OCI-LY7 (cell line): ENCODE data around the gene SOX13. TPM values are rescaled to one million over a fixed set of nuclear protein-coding genes. Genes with fewer than 3 reads are reported as not detected.

Source experiments
- BruUV-seq: library from RNA; stranded (reverse); fragments of 400-500 nt; replicated peaks from 2 replicates; lab custom pipeline; 2021; lab: Mats Ljungman, UMichigan
- CTCF ChIA-PET: fragments of 300-600 bp; sonication (Branson Sonifier 250); formaldehyde crosslinking; loops from one replicate; lab custom pipeline; 2022; ENCODE audit warnings: antibody characterized with exemption; ENCODE audit not compliant: unreplicated experiment; lab: Charles Lee
- POLR2A ChIA-PET: fragments of 300-600 bp; sonication (Branson Sonifier 250); formaldehyde crosslinking; loops from one replicate; lab custom pipeline; 2022; ENCODE audit warnings: antibody characterized with exemption; lab: Charles Lee
- DNase-seq: peaks from one replicate; pipeline ENCODE4 v3.0.0-alpha.2; 2015; ENCODE audit warnings: low spot score
- H2AFZ ChIP-seq: fragments of 200-600 bp; sonication (generic), shearing (Covaris generic); 2 replicates; pipeline ENCODE4 v1.6.1; 2014; ENCODE audit warnings: mild to moderate bottlenecking, antibody characterized with exemption, low read length, moderate library complexity
- H3K27ac ChIP-seq: fragments of 200-600 bp; sonication (generic); 2 replicates; pipeline ENCODE4 v1.5.1; 2014; ENCODE audit warnings: mixed run types, low read depth, mild to moderate bottlenecking, moderate library complexity, low read length, inconsistent platforms; ENCODE audit not compliant: poor library complexity, severe bottlenecking
- H3K36me3 ChIP-seq: fragments of 200-600 bp; sonication (generic); 2 replicates; pipeline ENCODE4 v1.6.1; 2014; ENCODE audit warnings: mild to moderate bottlenecking, antibody characterized with exemption, low read length, moderate library complexity, mixed read lengths; ENCODE audit not compliant: insufficient read depth
- H3K4me1 ChIP-seq: fragments of 200-600 bp; sonication (generic); 2 replicates; pipeline ENCODE4 v1.5.1; 2014; ENCODE audit warnings: mild to moderate bottlenecking, low read length; ENCODE audit not compliant: insufficient read depth, poor library complexity, severe bottlenecking
- H3K4me2 ChIP-seq: fragments of 200-600 bp; sonication (generic); 2 replicates; pipeline ENCODE4 v1.6.1; 2014; ENCODE audit warnings: mild to moderate bottlenecking, low read length
- H3K4me3 ChIP-seq: fragments of 200-600 bp; sonication (generic); 2 replicates; pipeline ENCODE4 v1.5.1; 2014; ENCODE audit warnings: mild to moderate bottlenecking, low read depth, low read length; ENCODE audit not compliant: poor library complexity, severe bottlenecking
- H3K79me2 ChIP-seq: fragments of 200-600 bp; sonication (generic); 2 replicates; pipeline ENCODE4 v1.6.1; 2016; ENCODE audit warnings: low read depth, mild to moderate bottlenecking, low read length, moderate library complexity, mixed read lengths; ENCODE audit not compliant: insufficient read depth
- H3K9me2 ChIP-seq: fragments of 200-600 bp; sonication (generic); 2 replicates; pipeline ENCODE4 v1.6.1; 2016; ENCODE audit warnings: mild to moderate bottlenecking, low read length, mixed read lengths; ENCODE audit not compliant: insufficient read depth
- H3K9me3 ChIP-seq: fragments of 200-600 bp; sonication (generic); 2 replicates; pipeline ENCODE4 v1.6.1; 2014; ENCODE audit warnings: mild to moderate bottlenecking, mixed run types, low read length, mixed read lengths
- H4K20me1 ChIP-seq: fragments of 200-600 bp; sonication (generic); 2 replicates; pipeline ENCODE4 v1.6.1; 2014; ENCODE audit warnings: mild to moderate bottlenecking, antibody characterized with exemption, low read length, moderate library complexity, mixed read lengths; ENCODE audit not compliant: insufficient read depth
- EZH2phosphoT487 ChIP-seq: fragments of 200-600 bp; sonication (generic); IDR thresholded peaks from 2 replicates; pipeline ENCODE4 v1.6.1; 2018; ENCODE audit warnings: low read depth, borderline replicate concordance, mild to moderate bottlenecking, mixed run types, antibody characterized with exemption, low read length, moderate library complexity, mixed read lengths
- intact Hi-C: fragments of 100-400 bp; cut with micrococcal nuclease; formaldehyde crosslinking; loops from one replicate; pipeline ENCODE4 v1.10.0; 2022; ENCODE audit not compliant: unreplicated experiment
- total RNA-seq, 2 experiments: library from RNA; depleted of rRNA in 1 of 2; stranded (reverse); fragments of >200 nt in 1 of 2; shearing (Covaris generic) in 1 of 2; gene quantifications; 2 replicates each; pipeline ENCODE4 v1.2.3, GENCODE V29; 2014 to 2022
- TF ChIP-seq, protein P1 (sequence below): fragments of 200-600 bp; sonication (generic); conservative IDR thresholded peaks from 2 replicates; pipeline ENCODE4 v1.5.1; 2014; ENCODE audit warnings: mild to moderate bottlenecking, antibody characterized with exemption, low read length, moderate library complexity, mixed read lengths

SOX13 gene
- total RNA-seq, 2 experiments from 2014 or later = 0.27 TPM; not detected in 1

DNA sequence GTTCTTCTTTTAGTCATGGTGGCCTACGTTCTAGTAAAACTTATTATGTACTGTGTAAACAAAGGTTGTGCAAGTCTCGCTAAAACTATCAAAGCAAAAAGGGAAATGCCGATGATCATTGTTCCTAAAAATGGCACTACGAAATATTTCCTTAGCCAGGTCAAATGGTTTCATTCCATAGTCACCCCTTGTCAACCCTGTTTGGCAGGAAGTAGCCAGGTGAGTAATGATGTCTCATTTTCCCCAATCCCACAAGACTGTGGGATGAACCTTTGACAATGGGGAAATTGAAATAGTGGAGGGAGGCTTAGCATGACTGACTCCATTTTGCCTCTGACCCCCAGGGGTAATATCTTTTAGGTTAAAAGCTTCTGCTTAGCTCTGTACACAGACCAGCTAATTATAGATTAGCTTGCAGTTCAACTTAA, 98.8 kb downstream of the SOX13 start:
- Histone ChIP-seq H2AFZ (no peak overlapping the region), H3K9me3 (peaks cover 16% of the 10 kb centered on the region; the same call in 1 of the 2 replicates), H3K36me3 (no peaks in the 10 kb centered on the region), H3K9me2 (no peaks in the 10 kb centered on the region), H3K27ac (no peak overlapping the region), H4K20me1 (no peaks in the 10 kb centered on the region), H3K4me1 (no peaks in the 10 kb centered on the region), H3K4me3 (no peak overlapping the region), H3K4me2 (no peak overlapping the region), H3K79me2 (no peaks in the 10 kb centered on the region)
- intact Hi-C loops = no loop called here
- no peak for TF ChIP-seq EZH2phosphoT487
- TF ChIP-seq, protein P1, sequence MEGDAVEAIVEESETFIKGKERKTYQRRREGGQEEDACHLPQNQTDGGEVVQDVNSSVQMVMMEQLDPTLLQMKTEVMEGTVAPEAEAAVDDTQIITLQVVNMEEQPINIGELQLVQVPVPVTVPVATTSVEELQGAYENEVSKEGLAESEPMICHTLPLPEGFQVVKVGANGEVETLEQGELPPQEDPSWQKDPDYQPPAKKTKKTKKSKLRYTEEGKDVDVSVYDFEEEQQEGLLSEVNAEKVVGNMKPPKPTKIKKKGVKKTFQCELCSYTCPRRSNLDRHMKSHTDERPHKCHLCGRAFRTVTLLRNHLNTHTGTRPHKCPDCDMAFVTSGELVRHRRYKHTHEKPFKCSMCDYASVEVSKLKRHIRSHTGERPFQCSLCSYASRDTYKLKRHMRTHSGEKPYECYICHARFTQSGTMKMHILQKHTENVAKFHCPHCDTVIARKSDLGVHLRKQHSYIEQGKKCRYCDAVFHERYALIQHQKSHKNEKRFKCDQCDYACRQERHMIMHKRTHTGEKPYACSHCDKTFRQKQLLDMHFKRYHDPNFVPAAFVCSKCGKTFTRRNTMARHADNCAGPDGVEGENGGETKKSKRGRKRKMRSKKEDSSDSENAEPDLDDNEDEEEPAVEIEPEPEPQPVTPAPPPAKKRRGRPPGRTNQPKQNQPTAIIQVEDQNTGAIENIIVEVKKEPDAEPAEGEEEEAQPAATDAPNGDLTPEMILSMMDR = no peak
- BruUV-seq = no TSS peak
- CTCF ChIA-PET = interaction anchor here (0.6 kb wide), 1 partner anchor 29 kb away, joined by 3 read pairs; no protein-coding TSS in a partner anchor
- DNase-seq = no peak
- POLR2A ChIA-PET = interaction anchor here (0.7 to 1.0 kb wide), 2 partner anchors 19 to 357 kb away, joined by 3 to 4 read pairs; no protein-coding TSS in a partner anchor

GRCh38 chr1:204172404-204173029, 99.6 kb downstream of the SOX13 start:
- H3K36me3 ChIP-seq = no peaks in the 10 kb centered on the region
- CTCF ChIA-PET = interaction anchor here (0.6 kb wide), 1 partner anchor 28 kb away, joined by 3 read pairs; no protein-coding TSS in a partner anchor

More at GRCh38 chr1:204172404-204173029, 99.6 kb downstream of the SOX13 start:
- H3K9me2 ChIP-seq = no peaks in the 10 kb centered on the region
- no peak overlapping the region for H3K27ac ChIP-seq
- POLR2A ChIA-PET = interaction anchor here (1.0 kb wide), 1 partner anchor 18 kb away, joined by 4 read pairs; no protein-coding TSS in a partner anchor
- H4K20me1 ChIP-seq = no peaks in the 10 kb centered on the region
- peaks cover 16% of the 10 kb centered on the region; the same call in 1 of the 2 replicates for H3K9me3 ChIP-seq
- H3K4me2 ChIP-seq = no peak overlapping the region
- BruUV-seq = no TSS peak
- DNase-seq = no peak
- H3K4me1 ChIP-seq = no peaks in the 10 kb centered on the region
- H3K79me2 ChIP-seq = no peaks in the 10 kb centered on the region
- H2AFZ ChIP-seq = no peak overlapping the region
- TF ChIP-seq, protein P1 = no peak
- TF ChIP-seq EZH2phosphoT487 = no peak
- no peak overlapping the region for H3K4me3 ChIP-seq
- intact Hi-C loops = no loop called here
